Stimulated activated CD4-positive, alpha-beta T cell treated with anti-CD3 and anti-CD28 coated beads, Interleukin-2, amount 100 ng/mL, for 24 hours (primary cell): Measurements from ENCODE around the gene LINC00305.

ENCODE experiments used
- DNase-seq, 2 donors: peaks; one replicate each; pipeline ENCODE4 v3.0.0-alpha.2; 2020

Gene LINC00305

DNA sequence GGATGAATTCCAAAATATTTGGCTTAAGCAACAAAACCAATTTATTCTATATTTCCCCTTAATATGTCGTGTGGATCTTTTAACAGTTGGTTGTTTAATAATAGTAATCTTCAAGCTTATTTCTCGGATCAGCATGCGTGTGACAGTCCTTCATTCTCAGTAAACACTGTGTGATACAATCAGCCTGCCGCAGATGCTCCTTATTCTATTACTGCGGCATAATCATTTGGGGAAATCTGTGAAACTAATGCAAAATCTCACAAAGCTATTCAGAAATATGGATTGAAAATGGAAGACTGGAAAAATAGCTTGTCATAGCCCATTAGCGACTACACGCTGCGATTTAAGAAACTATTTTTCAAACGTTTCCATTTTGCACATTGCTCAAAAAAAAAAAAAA is 36.9 kb downstream of the LINC00305 start:
- DNase-seq = no peak

DNA sequence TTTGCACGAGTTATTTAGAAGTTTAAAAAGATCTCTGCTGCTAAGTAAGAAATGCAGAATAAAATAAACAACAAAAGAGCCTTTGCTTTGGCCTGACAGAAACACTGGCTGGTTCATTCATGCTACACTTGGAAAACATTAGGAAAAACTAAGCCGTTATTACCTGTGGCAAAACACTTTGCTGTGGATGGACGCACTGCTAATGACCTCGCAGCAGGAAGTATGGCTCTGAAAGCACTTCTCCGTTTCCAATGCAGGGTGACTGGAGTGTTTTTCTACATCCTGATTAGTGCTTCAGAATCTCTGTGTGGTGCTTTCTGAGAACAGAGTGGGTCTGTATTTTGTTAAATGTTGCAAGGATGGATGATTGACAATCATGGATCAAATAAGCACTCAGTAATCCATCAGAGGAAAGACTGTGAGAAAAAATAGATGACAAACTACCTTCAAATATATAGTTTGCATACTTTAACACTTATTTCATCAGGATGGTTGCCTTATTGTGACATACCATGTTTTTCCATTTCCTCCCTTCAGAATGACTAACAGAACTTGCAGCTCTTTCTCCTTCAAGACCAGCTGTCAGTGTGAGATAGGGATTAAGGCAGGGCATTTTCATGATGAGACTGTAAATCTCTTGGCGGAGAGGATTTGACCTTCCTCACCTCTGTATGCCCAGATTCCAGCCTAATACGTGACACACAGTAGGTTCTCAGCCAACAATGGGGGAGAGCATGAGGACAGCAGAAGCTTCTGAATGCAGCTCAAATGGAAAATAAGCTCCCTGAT is 38.0 kb downstream of the LINC00305 start:
- no peak for DNase-seq

DNA sequence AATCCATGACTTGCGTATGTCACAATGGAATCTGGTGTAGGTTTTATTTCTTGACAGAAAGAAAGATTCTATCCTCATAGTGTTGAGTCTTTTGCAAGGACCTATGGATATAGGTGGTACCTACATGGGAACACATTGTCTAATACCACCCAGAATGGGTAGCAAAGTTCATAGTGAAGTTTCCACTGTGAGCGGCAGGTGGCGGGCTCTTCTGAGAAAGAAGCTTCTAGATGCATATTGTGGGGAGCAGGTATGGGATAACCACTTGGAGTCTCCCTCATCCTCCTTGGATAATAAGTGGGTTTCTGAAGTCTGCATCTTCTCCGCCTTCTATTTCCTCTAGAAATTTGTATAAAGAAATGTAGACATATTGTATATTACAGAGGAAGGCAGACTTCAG is 44.9 kb downstream of the LINC00305 start:
- no peak for DNase-seq

- DNase-seq = no peak
Measured at GRCh38 chr18:64100116-64100922, 48.6 kb downstream of the LINC00305 start.

- no peak for DNase-seq
Measured at GRCh38 chr18:64099244-64099643, 49.6 kb downstream of the LINC00305 start.

GRCh38 chr18:64097497-64097896 is 51.4 kb downstream of the LINC00305 start:
- DNase-seq = no peak

GRCh38 chr18:64095056-64095455 is 53.8 kb downstream of the LINC00305 start:
- no peak for DNase-seq

- no peak for DNase-seq
Measured at GRCh38 chr18:64094210-64094609, 54.7 kb downstream of the LINC00305 start.

DNA sequence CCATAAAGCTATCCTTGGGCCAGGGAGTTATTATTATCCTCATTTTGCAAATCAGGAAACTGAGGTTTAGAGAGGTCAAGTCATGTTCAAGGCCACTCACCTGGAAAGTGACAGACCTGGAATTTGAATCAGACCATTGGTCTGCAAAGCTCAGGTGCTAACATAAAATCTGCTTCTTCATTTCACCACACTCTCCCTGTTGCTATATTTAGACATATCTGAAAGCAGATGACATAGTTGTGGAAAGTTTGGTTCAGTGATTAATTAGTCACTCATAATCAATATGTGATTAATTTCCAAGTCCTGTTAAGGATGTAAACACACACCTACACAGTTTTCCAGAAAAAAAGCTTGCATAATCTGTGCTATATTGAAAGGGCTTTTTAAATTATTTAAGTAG is 57.4 kb downstream of the LINC00305 start:
- DNase-seq = no peak

- no peak for DNase-seq
Measured at GRCh38 chr18:64090876-64091275, 58.0 kb downstream of the LINC00305 start.

GRCh38 chr18:64083916-64084315 is 65.0 kb downstream of the LINC00305 start:
- no peak for DNase-seq

- no peak for DNase-seq
Measured at GRCh38 chr18:64082513-64082912, 66.4 kb downstream of the LINC00305 start.

DNA sequence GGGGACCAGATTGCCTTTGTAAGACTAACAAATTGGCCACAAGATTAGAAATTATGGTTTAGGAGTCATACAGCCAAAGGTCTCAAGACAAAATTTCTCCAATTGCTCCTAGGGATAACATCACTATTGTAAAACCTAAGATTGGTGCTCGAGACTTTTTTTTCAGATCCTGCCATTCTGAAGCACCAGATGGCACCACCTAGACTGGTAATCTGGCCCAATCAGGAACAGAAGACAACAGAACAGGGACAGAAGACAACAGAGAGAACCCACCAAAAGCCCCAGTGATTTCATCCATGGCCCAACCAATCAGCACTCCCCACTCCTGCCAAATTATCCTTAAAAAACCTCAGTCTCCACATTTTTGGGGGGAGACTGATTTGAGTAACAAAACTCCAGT is 66.8 kb downstream of the LINC00305 start:
- no peak for DNase-seq

- DNase-seq = no peak
Measured at GRCh38 chr18:64073971-64074370, 74.9 kb downstream of the LINC00305 start.

DNA sequence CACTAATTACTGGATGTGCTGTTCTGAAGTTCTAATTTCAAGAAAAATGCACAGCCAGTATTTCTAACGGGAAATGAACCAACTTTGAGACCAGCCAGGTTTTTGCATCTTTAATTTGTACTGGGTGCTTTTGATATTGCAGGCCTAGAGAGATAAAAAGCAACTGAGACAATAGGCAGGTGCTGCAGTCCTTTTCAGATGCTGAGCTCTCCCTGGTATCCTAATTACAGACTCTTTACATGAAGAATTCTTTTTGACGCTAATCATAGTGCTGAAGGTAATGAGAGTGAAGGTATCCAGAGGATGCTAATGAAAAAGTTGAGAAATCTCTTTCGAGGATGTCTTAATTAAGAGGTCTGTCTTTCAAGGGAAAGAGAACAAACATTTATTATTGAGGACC is 93.9 kb downstream of the LINC00305 start:
- DNase-seq = no peak

GRCh38 chr18:64053246-64053645 is 95.6 kb downstream of the LINC00305 start:
- no peak for DNase-seq

GRCh38 chr18:64052772-64053171 is 96.1 kb downstream of the LINC00305 start:
- DNase-seq = no peak

- no peak for DNase-seq
Measured at GRCh38 chr18:64044616-64045015, 104.3 kb downstream of the LINC00305 start.

- DNase-seq = no peak
Measured at GRCh38 chr18:64042728-64043358, 106.0 kb downstream of the LINC00305 start.

DNA sequence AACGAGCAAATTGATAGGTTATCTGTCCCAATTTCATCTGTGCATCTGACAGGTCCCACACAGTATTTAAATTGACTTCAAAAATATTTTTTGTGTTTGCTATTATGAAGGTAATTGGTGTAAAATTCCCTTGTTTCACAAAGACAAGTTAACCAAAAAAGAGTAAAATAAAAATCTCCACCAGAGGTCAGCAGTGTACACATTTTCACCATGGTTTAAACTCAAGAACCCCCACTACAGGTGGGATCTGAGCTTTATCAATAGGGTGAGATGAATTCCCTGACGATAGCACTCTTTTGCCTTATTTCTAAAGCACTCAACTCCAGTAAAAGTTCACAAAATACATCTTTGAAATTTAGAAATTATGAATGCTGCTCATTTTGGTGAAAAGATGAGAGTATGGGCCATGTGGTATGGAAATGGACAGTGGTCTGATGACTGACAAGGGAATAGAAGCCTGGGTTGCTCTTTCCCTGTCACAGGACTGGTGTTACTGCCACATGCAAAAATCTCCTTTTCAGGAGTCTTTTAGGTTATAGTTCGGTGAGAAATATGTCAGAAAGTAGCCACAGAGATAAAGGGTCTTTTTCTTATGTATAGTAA is 111.0 kb downstream of the LINC00305 start:
- DNase-seq = no peak

DNA sequence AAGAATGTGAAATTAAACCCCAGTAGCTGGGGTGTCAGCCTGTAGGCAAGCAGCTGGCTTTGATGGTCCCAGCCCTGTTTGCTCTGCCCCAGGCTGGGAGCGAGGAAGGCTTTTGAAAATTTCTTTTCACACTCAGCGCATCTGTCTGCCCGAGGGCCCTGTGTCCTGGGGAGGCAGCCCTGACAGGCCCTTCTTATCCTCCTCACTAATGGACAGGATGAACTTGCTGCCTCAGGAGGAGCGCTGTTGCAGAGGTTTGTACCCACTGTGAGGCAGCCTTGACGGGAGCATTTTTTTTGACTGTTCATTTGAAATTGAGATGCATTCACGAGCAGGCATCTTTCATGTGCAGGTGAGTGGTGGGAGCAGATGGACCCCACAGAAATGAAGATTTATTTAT is 116.6 kb downstream of the LINC00305 start:
- no peak for DNase-seq

- DNase-seq = no peak
Measured at GRCh38 chr18:64031411-64031810, 117.5 kb downstream of the LINC00305 start.
